ENCODE data around the gene SPDYE9.
"Not testable (repeated sequence)": the region's sequence is repeated elsewhere in the genome, so short reads cannot be mapped to it uniquely, and the experiment has no call there.

The SPDYE9 gene

GRCh38 chr7:73085938-73086337 lies at the start of gene SPDYE9:
SPDYE9 (minus strand) TSS chr7:73086038; CDS start chr7:73084238, 1,800 bp downstream.
- DNase-seq (ENCODE audit: low spot score): not testable (repeated sequence)

GRCh38 chr7:73134866-73135265 lies 49.0 kb upstream of the SPDYE9 start:
- not testable (repeated sequence) for DNase-seq (ENCODE audit: low spot score)

GRCh38 chr7:73132651-73133217 lies 46.9 kb upstream of the SPDYE9 start:
- DNase-seq (ENCODE audit: low spot score): not testable (repeated sequence)

- DNase-seq (ENCODE audit: low spot score): not testable (repeated sequence)
Observed at GRCh38 chr7:73130612-73131011, 44.8 kb upstream of the SPDYE9 start.

GRCh38 chr7:73124126-73124525 lies 38.3 kb upstream of the SPDYE9 start:
- not testable (repeated sequence) for DNase-seq (ENCODE audit: low spot score)

- DNase-seq (ENCODE audit: low spot score): not testable (repeated sequence)
Observed at GRCh38 chr7:73122778-73123447, 37.1 kb upstream of the SPDYE9 start.

- DNase-seq (ENCODE audit: low spot score): not testable (repeated sequence)
Observed at GRCh38 chr7:73118155-73118554, 32.3 kb upstream of the SPDYE9 start.

GRCh38 chr7:73057811-73058210 lies 28.0 kb downstream of the SPDYE9 start, which contains the start of gene SPDYE11:
SPDYE11 (minus strand) TSS chr7:73057911; CDS start chr7:73056111, 1,800 bp downstream.
- DNase-seq (ENCODE audit: low spot score): not testable (repeated sequence)

GRCh38 chr7:73029666-73030065 lies 56.2 kb downstream of the SPDYE9 start, which contains the start of gene SPDYE8:
SPDYE8 (minus strand) TSS chr7:73029766; CDS start chr7:73027966, 1,800 bp downstream.
- DNase-seq (ENCODE audit: low spot score): not testable (repeated sequence)
